Gastroesophageal sphincter (tissue), 4 donors: ENCODE data around the gene MEF2D. TPM values are rescaled to one million over a fixed set of nuclear protein-coding genes. Genes with fewer than 3 reads are reported as not detected.

Experiments
- ATAC-seq: fragments of 150-250 bp; one replicate; pipeline ENCODE4 v1.9.1; 2016; ENCODE audit warnings: mild to moderate bottlenecking, moderate library complexity
- H3K27ac ChIP-seq, 4 donors: fragments of 200-600 bp; sonication (generic) in 3 of 4; 1 replicate in 3 of 4; 2 replicates in 1 of 4; pipeline ENCODE4 v1.5.1; 2016 to 2019
- H3K27me3 ChIP-seq: fragments of 200-600 bp; sonication (generic); one replicate; pipeline ENCODE4 v1.5.1; 2019
- H3K36me3 ChIP-seq, 2 donors: fragments of 200-600 bp; sonication (generic); one replicate each; pipeline ENCODE4 v1.5.1; 2019; ENCODE audit warnings: control low read depth in 1 of 2
- H3K4me1 ChIP-seq, 3 donors: fragments of 200-600 bp; sonication (generic); 1 replicate in 2 of 3; 2 replicates in 1 of 3; pipeline ENCODE4 v1.5.1; 2016 to 2019; ENCODE audit warnings: control low read depth in 2 of 3
- H3K4me3 ChIP-seq, 2 donors: fragments of 200-600 bp; sonication (generic); one replicate each; pipeline ENCODE4 v1.5.1; 2019; ENCODE audit warnings: mild to moderate bottlenecking in 1 of 2, moderate library complexity in 1 of 2
- H3K9me3 ChIP-seq, 3 donors: fragments of 200-600 bp; sonication (generic); one replicate each; pipeline ENCODE4 v1.5.1; 2017 to 2019; ENCODE audit warnings: control low read depth in 2 of 3
- EP300 ChIP-seq: sonication (generic); formaldehyde crosslinking; IDR thresholded peaks from one replicate; pipeline ENCODE4 v1.6.1; 2017; ENCODE audit warnings: antibody characterized with exemption, mild to moderate bottlenecking
- POLR2A ChIP-seq, 2 donors: fragments of 450-650 bp; IDR thresholded peaks; one replicate each; pipeline ENCODE4 v1.6.1; 2017; ENCODE audit warnings: antibody characterized with exemption in 2 of 2, mild to moderate bottlenecking in 2 of 2, moderate library complexity in 1 of 2
- POLR2AphosphoS5 ChIP-seq: sonication (generic); formaldehyde crosslinking; IDR thresholded peaks from one replicate; pipeline ENCODE4 v1.6.1; 2017; ENCODE audit warnings: antibody characterized with exemption
- WGBS, 2 donors: methylation state at CpG; one replicate each; pipeline ENCODE4 v1.1.5; 2018; ENCODE audit warnings: low coverage in 1 of 2; 5-methylcytosine and 5-hydroxymethylcytosine counted together
- total RNA-seq, 4 donors: library from RNA; depleted of rRNA; stranded (reverse); fragments of >200 nt; gene quantifications; one replicate each; pipeline ENCODE4 v1.1.0, GENCODE V29; 2016
- TF ChIP-seq, protein P1 (sequence below), 4 experiments: fragments of 200-600 bp in 2 of 4; fragments of 450-650 bp in 2 of 4; sonication (generic) in 1 of 4; IDR thresholded peaks; one replicate each; pipeline ENCODE4 v1.5.1; 2017 to 2019; ENCODE audit warnings: antibody characterized with exemption in 4 of 4, mild to moderate bottlenecking in 2 of 4, moderate library complexity in 2 of 4

Gene MEF2D
- total RNA-seq, 4 donors from 2014 or later, result 49.0 to 94.3 (median 67.1) TPM

DNA sequence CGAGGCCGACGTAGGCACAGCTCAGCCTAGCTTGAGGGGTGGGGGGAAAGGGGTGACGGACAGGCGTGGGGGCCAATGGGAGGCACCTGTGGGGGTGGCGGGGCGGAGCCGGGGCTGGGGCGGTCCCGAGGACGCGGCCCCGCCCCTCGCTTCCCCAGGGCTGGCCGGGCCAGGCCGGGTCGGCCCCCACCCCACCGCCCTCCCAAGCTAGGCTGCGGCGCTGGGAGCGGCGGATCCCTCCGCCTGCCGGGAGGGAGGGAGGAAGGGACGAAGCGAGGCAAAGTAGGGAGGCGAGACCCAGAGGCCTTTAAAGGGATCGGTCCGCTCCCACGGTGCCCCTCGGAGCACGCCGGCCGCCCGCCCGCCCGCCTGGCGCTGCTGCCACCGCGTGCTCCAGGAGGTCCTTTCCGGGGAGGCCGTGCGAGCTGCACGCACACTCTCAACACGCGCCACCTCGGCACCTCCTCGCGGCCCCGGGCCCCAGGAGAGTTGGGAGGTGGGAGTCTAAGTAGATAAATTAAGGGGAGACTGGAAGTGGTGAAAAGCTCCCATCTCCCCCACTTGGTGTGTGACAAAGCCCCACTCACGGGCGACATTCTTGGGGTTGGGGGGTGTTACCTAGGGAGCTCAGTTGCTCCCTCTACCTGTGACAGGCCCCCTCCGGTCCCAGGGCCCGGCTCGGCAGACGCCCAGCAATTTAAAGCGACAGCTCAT is 375 bp upstream of the MEF2D start:
- no peaks in the 10 kb centered on the region for H3K36me3 ChIP-seq
- TF ChIP-seq POLR2A (IDR thresholded peaks at IDR 0.05) (peak; percentile 93 to 94), POLR2AphosphoS5 (peak; percentile 99), EP300 (no peak)
- TF ChIP-seq, protein P1, sequence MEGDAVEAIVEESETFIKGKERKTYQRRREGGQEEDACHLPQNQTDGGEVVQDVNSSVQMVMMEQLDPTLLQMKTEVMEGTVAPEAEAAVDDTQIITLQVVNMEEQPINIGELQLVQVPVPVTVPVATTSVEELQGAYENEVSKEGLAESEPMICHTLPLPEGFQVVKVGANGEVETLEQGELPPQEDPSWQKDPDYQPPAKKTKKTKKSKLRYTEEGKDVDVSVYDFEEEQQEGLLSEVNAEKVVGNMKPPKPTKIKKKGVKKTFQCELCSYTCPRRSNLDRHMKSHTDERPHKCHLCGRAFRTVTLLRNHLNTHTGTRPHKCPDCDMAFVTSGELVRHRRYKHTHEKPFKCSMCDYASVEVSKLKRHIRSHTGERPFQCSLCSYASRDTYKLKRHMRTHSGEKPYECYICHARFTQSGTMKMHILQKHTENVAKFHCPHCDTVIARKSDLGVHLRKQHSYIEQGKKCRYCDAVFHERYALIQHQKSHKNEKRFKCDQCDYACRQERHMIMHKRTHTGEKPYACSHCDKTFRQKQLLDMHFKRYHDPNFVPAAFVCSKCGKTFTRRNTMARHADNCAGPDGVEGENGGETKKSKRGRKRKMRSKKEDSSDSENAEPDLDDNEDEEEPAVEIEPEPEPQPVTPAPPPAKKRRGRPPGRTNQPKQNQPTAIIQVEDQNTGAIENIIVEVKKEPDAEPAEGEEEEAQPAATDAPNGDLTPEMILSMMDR (IDR thresholded peaks at IDR 0.05), result peak in 3 of 4 experiments; percentile 45 to 73 (median 50)
- peak overlapping the region; percentile 95 to 98 for H3K4me3 ChIP-seq
- H3K27me3 ChIP-seq, result no peaks in the 10 kb centered on the region
- peak overlapping the region; percentile 99 to 100 (median 99) for H3K27ac ChIP-seq
- peaks cover 24 to 79% (median 63%) of the 10 kb centered on the region in 3 donors for H3K4me1 ChIP-seq
- H3K9me3 ChIP-seq, result no peaks in the 10 kb centered on the region
- ATAC-seq, result peak; percentile 81
- WGBS, 2 donors, result 0% methylated on average over 1 of the region's 57 CpGs; no CpG with 5 or more reads in 1 of the 2 donors

DNA sequence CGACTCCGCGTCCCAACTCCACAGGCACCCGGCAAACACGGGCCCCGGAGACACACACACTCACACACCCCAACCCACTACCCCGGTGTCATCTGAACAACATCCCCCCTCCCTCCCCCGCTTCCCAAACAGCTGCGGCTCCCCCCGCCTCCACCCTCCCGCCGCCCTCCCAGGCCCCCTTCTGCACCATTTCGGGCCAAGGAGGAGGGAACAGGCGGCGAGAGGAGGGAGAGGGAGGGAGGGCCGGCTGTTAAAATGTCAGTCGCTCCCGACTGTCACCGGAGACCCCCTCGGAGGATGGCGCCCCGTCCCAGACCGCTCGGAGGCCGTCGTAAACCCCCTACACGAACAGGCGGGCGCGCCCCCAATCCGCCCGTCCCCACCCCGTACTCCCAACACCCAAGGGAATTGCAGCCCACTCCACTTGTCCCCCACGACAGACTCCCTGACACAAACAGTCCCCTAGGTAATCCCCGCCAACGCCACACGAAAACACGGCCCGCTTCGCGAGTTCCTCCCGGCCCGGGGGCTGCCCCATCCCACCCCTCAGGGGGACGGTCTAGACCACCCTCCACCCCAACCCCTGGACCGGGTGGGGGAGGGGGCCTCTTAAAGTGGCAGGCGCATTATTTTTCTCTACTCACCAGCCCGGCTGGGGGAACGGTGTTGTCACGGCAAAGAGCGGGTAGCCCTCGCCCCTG is 583 bp downstream of the MEF2D start:
- no peak for ATAC-seq
- Histone ChIP-seq H3K4me3 (peak overlapping the region; percentile 95 to 98), H3K9me3 (no peaks in the 10 kb centered on the region), H3K36me3 (no peaks in the 10 kb centered on the region), H3K4me1 (peaks cover 22 to 81% (median 66%) of the 10 kb centered on the region in 3 donors), H3K27ac (peak overlapping the region; percentile 99 to 100 (median 99)), H3K27me3 (no peaks in the 10 kb centered on the region)
- TF ChIP-seq, protein P1 (IDR thresholded peaks at IDR 0.05), result no peak
- TF ChIP-seq POLR2A (IDR thresholded peaks at IDR 0.05) (no peak), POLR2AphosphoS5 (peak; percentile 41), EP300 (no peak)
- WGBS, 2 donors, result 0% methylated on average over 1 to 4 of the region's 51 CpGs

DNA sequence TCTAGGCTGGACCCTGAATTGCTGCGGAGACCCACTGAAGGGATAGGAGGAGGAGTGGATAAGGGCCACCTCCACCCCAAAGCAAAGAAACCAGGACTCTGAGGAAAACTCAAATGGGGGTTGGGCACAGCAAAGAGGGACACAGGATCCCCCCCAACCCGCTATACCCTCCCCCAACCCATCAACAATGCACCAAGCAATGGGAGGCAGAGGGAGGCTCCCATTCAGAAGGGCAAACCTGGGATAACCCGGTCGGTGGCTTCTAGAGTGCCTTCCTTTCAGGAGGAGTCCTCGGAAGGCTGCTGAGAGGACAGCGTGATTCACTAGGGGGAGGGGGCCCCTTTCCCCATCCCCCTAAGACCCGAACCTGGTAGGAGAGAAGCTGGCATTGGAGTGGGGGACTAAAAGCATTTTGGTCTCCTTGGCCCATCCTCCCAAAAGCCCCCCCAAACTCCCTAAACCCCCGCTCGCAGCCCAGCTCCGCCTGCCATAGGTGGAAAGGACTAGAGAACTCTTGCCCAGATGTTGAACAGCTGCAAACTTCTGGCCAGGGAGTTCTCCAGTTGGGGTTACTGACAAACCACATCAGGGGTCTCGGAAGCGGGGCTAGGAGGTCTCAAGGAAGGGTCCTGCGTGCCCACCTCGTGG is 1.3 kb downstream of the MEF2D start:
- no peak for TF ChIP-seq EP300
- TF ChIP-seq POLR2A (IDR thresholded peaks at IDR 0.05), result no peak
- TF ChIP-seq POLR2AphosphoS5, result no peak
- TF ChIP-seq, protein P1 (IDR thresholded peaks at IDR 0.05), result no peak
- ATAC-seq, result no peak
- Histone ChIP-seq H3K9me3 (no peaks in the 10 kb centered on the region), H3K4me3 (peak overlapping the region; percentile 95 to 98), H3K27ac (peak overlapping the region; percentile 99 to 100 (median 99)), H3K27me3 (no peaks in the 10 kb centered on the region), H3K4me1 (peaks cover 27 to 81% (median 67%) of the 10 kb centered on the region in 3 donors), H3K36me3 (peaks cover 0 to 4% of the 10 kb centered on the region in 2 donors)
- WGBS, 2 donors, result no CpG with 5 or more reads among the region's 14 CpGs

DNA sequence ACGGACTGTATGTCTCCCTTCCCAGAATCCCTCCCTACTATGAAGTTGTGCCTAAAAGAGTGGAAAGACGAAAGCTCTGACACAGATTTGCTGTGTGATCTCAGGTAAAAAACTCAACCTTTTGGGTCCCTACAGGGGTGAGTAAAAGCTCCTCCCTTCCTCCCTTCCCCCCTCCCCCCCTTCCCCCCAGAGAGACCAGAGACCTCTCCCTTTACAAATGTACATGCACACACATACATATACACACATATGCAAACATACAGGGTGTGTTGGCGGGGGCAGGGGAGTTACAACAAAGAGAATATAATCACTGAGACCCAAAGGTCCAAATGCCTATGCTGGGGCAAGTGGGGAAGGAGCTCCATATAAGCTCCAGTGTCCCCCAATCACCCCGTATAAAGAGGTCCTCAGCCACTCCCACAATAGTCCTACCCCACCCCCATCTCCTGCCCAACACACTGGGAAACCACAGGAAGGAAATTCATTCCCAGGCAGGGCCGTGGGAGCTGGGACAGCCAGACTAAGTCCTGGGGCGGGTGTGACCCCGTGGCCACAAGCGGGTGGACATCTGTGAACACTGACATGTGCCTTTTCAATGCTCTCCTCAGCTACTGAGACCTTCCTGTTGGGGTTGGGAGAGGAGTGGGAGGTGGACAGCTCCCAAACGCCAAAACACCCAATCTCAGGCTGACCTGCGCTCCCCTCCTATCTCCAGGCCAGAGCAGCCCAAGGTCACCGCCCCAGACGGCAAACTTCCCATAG is 2.0 kb downstream of the MEF2D start:
- Histone ChIP-seq H3K36me3 (peaks cover 0 to 4% of the 10 kb centered on the region in 2 donors), H3K4me3 (peak overlapping the region; percentile 95 to 98), H3K4me1 (peaks cover 25 to 81% (median 67%) of the 10 kb centered on the region in 3 donors), H3K27ac (peak overlapping the region; percentile 99 to 100 (median 99)), H3K9me3 (no peaks in the 10 kb centered on the region), H3K27me3 (no peaks in the 10 kb centered on the region)
- TF ChIP-seq POLR2AphosphoS5 (peak; percentile 15), EP300 (no peak), POLR2A (IDR thresholded peaks at IDR 0.05) (peak in 1 of 2 donors; percentile 21)
- no peak for ATAC-seq
- 0 to 10% methylated on average over 3 to 11 of the region's 12 CpGs for WGBS, 2 donors
